ENCODE data around the gene PEX26. TPM values are rescaled to one million over a fixed set of nuclear protein-coding genes. Genes with fewer than 3 reads are reported as not detected.

The PEX26 gene
- total RNA-seq, 2 donors from 2014 or later = 39.1 to 46.0 TPM

GRCh38 chr22:18057568-18058209 lies 20.1 kb upstream of the PEX26 start:
- ATAC-seq (ENCODE audit: insufficient number of reproducible peaks, low FRiP score, low read depth) (peak; percentile 99), DNase-seq (ENCODE audit: low spot score) (peak; percentile 84)
- peaks cover 19 to 46% of the 10 kb centered on the region in 2 donors for H3K4me1 ChIP-seq (ENCODE audit: control insufficient read depth in 1 of 2, low read depth in 2 of 2)
- peak overlapping the region; percentile 86 to 87 for H3K27ac ChIP-seq
- no peaks in the 10 kb centered on the region for H3K36me3 ChIP-seq
- no peaks in the 10 kb centered on the region for H3K9me3 ChIP-seq
- H3K4me3 ChIP-seq = no peak overlapping the region
- TF ChIP-seq CTCF (IDR thresholded peaks at IDR 0.05) = no peak
- H3K27me3 ChIP-seq (replicated peaks; ENCODE audit: insufficient read depth) = no peaks in the 10 kb centered on the region

DNA sequence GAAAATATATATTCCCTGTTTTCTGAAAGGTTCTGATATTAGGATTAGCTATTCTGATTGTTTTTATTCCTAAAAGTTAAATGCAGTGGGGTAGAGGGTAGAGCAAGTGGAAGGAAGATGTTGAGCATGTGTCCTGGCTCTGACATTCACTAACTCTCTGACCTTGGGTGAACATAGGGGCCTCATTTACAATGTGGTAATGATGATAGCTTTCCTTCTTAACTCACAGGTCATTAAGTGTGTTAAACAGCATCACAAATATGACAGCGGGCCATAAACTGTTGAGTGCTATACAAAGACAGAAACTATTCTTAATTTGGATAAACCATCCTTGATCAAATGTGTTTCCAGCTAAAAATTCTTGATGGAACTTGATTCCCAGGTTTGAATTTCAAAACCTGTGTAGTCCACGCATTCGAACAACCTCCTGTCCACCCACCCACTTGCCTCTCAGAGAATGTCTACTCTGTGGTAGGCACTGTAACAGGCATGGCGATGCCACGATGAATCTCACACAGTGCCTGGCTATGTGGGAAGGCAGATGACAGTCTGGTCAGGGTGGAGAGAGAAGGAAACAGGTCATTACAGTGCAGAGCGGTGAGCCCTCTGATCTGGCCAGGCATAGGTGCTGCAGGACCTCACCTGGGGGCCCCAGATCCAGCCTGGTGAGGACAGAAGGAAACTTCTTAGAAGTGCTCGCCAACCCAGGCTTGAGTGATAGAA lies 19.3 kb upstream of the PEX26 start:
- H3K4me3 ChIP-seq = no peak overlapping the region
- no peaks in the 10 kb centered on the region for H3K27me3 ChIP-seq (replicated peaks; ENCODE audit: insufficient read depth)
- peak overlapping the region; percentile 62 to 86 for H3K27ac ChIP-seq
- no peaks in the 10 kb centered on the region for H3K36me3 ChIP-seq
- ATAC-seq (ENCODE audit: insufficient number of reproducible peaks, low FRiP score, low read depth) (no peak), DNase-seq (ENCODE audit: low spot score) (no peak)
- peaks cover 19 to 46% of the 10 kb centered on the region in 2 donors for H3K4me1 ChIP-seq (ENCODE audit: control insufficient read depth in 1 of 2, low read depth in 2 of 2)
- H3K9me3 ChIP-seq = no peaks in the 10 kb centered on the region
- TF ChIP-seq CTCF (IDR thresholded peaks at IDR 0.05) = no peak

DNA sequence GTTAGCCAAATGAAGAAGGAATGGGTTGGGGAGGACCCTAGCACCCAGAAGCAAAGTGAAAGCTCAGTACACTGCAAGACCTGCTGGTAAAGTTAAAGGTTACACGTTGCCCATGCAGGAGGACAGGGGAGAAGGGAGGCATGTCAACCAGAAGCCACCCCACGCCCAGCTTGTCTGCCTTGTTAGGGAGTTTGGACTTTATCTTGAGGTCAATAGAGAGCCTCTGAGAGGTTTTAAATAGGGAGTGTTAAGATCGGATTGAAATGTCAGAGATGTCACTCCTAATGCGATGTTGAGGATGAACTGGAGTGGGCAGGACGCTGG lies 18.7 kb upstream of the PEX26 start:
- H3K27me3 ChIP-seq (replicated peaks; ENCODE audit: insufficient read depth) = no peaks in the 10 kb centered on the region
- peaks cover 19 to 46% of the 10 kb centered on the region in 2 donors for H3K4me1 ChIP-seq (ENCODE audit: control insufficient read depth in 1 of 2, low read depth in 2 of 2)
- TF ChIP-seq CTCF (IDR thresholded peaks at IDR 0.05) = no peak
- DNase-seq (ENCODE audit: low spot score) = no peak
- H3K27ac ChIP-seq = peak overlapping the region in 1 of 2 donors; percentile 62
- no peaks in the 10 kb centered on the region for H3K36me3 ChIP-seq
- ATAC-seq (ENCODE audit: insufficient number of reproducible peaks, low FRiP score, low read depth) = no peak
- H3K9me3 ChIP-seq = no peaks in the 10 kb centered on the region
- no peak overlapping the region for H3K4me3 ChIP-seq

GRCh38 chr22:18059473-18059872 lies 18.3 kb upstream of the PEX26 start:
- H3K4me3 ChIP-seq = no peak overlapping the region
- no peak for TF ChIP-seq CTCF (IDR thresholded peaks at IDR 0.05)
- H3K36me3 ChIP-seq = no peaks in the 10 kb centered on the region
- peaks cover 19 to 46% of the 10 kb centered on the region in 2 donors for H3K4me1 ChIP-seq (ENCODE audit: control insufficient read depth in 1 of 2, low read depth in 2 of 2)
- H3K9me3 ChIP-seq = no peaks in the 10 kb centered on the region
- no peak for DNase-seq (ENCODE audit: low spot score)
- H3K27me3 ChIP-seq (replicated peaks; ENCODE audit: insufficient read depth) = no peaks in the 10 kb centered on the region
- no peak for ATAC-seq (ENCODE audit: insufficient number of reproducible peaks, low FRiP score, low read depth)
- H3K27ac ChIP-seq = no peak overlapping the region

- Histone ChIP-seq H3K4me3 (no peak overlapping the region), H3K27ac (no peak overlapping the region), H3K36me3 (no peaks in the 10 kb centered on the region), H3K9me3 (no peaks in the 10 kb centered on the region), H3K4me1 (ENCODE audit: control insufficient read depth in 1 of 2, low read depth in 2 of 2) (peaks cover 19 to 46% of the 10 kb centered on the region in 2 donors), H3K27me3 (replicated peaks; ENCODE audit: insufficient read depth) (no peaks in the 10 kb centered on the region)
- no peak for DNase-seq (ENCODE audit: low spot score)
- no peak for ATAC-seq (ENCODE audit: insufficient number of reproducible peaks, low FRiP score, low read depth)
- no peak for TF ChIP-seq CTCF (IDR thresholded peaks at IDR 0.05)
These were observed 17.8 kb upstream of the PEX26 start for GRCh38 chr22:18059991-18060390.

Measured in thoracic aorta (tissue), 2 donors.